ENCODE measurements around the gene CPNE1.

GRCh38 chr20:35595901-35596300 lies 68.8 kb downstream of the CPNE1 start:
- TF ChIP-seq POLR2AphosphoS5 (IDR thresholded peaks at IDR 0.05; ENCODE audit: borderline replicate concordance, low read depth, low read length) = no peak
- TF ChIP-seq EZH2 (IDR thresholded peaks at IDR 0.05) = no peak
- TF ChIP-seq FOXP2 (optimal IDR thresholded peaks at IDR 0.05; ENCODE audit: control extremely low read depth, extremely low read length, insufficient read depth) = no peak

All from SK-N-MC (cell line).